Measurements from ENCODE around the gene COL13A1. TPM values are rescaled to one million over a fixed set of nuclear protein-coding genes. Genes with fewer than 3 reads are reported as not detected.

Gene COL13A1
- polyA plus RNA-seq, 1 of the 3 experiments (the other 2 are of a cell fraction), result 26.7 TPM

DNA sequence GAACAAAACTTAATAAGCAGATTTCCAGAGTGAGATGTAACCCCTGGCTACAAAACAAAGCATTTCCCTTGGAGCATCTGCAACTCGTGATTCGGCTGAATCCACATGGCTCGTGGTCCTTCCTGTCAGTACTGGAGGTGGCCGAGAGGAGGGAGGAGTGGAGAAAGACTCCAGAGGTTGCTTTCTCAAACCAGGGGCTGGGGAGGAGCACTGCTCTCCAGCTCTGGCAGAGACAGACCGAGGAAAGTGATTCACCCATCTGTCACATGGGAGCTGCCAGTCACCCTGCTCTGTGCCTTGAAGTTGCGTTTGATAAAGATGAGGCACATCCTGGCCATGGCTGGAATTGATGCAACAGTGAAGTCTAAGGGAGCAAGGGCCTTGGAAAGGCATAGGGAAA is 72.7 kb downstream of the COL13A1 start (continued):
- TF ChIP-seq, protein P1, sequence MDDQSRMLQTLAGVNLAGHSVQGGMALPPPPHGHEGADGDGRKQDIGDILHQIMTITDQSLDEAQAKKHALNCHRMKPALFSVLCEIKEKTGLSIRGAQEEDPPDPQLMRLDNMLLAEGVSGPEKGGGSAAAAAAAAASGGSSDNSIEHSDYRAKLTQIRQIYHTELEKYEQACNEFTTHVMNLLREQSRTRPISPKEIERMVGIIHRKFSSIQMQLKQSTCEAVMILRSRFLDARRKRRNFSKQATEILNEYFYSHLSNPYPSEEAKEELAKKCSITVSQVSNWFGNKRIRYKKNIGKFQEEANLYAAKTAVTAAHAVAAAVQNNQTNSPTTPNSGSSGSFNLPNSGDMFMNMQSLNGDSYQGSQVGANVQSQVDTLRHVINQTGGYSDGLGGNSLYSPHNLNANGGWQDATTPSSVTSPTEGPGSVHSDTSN (IDR thresholded peaks at IDR 0.05), result peak; percentile 80
- TF ChIP-seq, protein P2, sequence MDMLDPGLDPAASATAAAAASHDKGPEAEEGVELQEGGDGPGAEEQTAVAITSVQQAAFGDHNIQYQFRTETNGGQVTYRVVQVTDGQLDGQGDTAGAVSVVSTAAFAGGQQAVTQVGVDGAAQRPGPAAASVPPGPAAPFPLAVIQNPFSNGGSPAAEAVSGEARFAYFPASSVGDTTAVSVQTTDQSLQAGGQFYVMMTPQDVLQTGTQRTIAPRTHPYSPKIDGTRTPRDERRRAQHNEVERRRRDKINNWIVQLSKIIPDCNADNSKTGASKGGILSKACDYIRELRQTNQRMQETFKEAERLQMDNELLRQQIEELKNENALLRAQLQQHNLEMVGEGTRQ (IDR thresholded peaks at IDR 0.05; ENCODE audit: borderline replicate concordance, low read depth, low read length), result no peak
- TF ChIP-seq SIN3A (IDR thresholded peaks at IDR 0.05; ENCODE audit: borderline replicate concordance, low read depth, low read length) (no peak), EZH2phosphoT487 (IDR thresholded peaks at IDR 0.05; ENCODE audit: borderline replicate concordance, low read depth) (no peak), CHD2 (IDR thresholded peaks at IDR 0.05; ENCODE audit: low read length, partially characterized antibody) (no peak)
- TF ChIP-seq, protein P3, sequence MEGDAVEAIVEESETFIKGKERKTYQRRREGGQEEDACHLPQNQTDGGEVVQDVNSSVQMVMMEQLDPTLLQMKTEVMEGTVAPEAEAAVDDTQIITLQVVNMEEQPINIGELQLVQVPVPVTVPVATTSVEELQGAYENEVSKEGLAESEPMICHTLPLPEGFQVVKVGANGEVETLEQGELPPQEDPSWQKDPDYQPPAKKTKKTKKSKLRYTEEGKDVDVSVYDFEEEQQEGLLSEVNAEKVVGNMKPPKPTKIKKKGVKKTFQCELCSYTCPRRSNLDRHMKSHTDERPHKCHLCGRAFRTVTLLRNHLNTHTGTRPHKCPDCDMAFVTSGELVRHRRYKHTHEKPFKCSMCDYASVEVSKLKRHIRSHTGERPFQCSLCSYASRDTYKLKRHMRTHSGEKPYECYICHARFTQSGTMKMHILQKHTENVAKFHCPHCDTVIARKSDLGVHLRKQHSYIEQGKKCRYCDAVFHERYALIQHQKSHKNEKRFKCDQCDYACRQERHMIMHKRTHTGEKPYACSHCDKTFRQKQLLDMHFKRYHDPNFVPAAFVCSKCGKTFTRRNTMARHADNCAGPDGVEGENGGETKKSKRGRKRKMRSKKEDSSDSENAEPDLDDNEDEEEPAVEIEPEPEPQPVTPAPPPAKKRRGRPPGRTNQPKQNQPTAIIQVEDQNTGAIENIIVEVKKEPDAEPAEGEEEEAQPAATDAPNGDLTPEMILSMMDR (IDR thresholded peaks at IDR 0.05), result 0 out of 2 replicates have a peak, but pooled peaks have one; percentile 16

DNA sequence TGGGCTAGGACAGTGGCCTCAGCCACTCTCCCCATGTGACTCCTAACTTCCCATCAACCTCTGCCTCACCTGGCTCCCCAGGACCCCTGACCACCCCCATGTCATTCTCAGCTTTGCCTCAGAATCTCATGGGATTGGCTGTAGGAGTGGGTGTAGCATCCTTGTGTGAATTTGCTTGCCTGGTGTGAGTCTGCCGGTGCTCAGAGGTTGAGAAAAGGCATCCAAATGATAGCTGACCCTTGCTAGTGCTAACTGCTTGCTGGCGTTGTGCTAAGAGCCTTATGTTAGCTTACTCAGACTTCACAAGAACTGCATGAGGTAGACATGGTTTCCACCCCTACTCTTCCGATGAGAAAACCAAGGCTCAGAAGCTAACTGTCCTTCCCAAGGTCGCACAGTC is 74.2 kb downstream of the COL13A1 start:
- Histone ChIP-seq H3K4me1 (ENCODE audit: control insufficient read depth in 1 of 2, insufficient read depth in 2 of 2, low read depth in 1 of 2, low read length in 1 of 2) (peaks cover 12 to 13% of the 10 kb centered on the region in 2 experiments; a peak in 2 of 4 replicates), H3K27ac (ENCODE audit: low read depth in 2 of 2, low read length in 1 of 2) (no peak overlapping the region), H2AFZ (ENCODE audit: low read depth) (no peak overlapping the region), H3K4me2 (no peak overlapping the region), H3K4me3 (ENCODE audit: low read depth in 2 of 2, low read length in 1 of 2) (no peak overlapping the region), H3K9me3 (no peaks in the 10 kb centered on the region), H3K36me3 (replicated peaks in 1 of 2; ENCODE audit: control insufficient read depth in 1 of 2, insufficient read depth in 2 of 2, low read length in 1 of 2) (no peaks in the 10 kb centered on the region), H4K20me1 (ENCODE audit: insufficient read depth) (no peaks in the 10 kb centered on the region), H3F3A (replicated peaks; ENCODE audit: insufficient read depth) (no peaks in the 10 kb centered on the region), H3K79me2 (ENCODE audit: insufficient read depth) (no peaks in the 10 kb centered on the region; the same call in 1 of the 2 replicates), H3K27me3 (ENCODE audit: insufficient read depth) (no peaks in the 10 kb centered on the region), H3K9me2 (no peaks in the 10 kb centered on the region), H3K9ac (no peak overlapping the region)
- POLR2A ChIA-PET, result no interaction called here
- DNase-seq, result no peak
- no peak for TF ChIP-seq MEF2A (IDR thresholded peaks at IDR 0.05; ENCODE audit: borderline replicate concordance, low read depth)
- TF ChIP-seq, protein P1 (IDR thresholded peaks at IDR 0.05), result no peak
- no peak for TF ChIP-seq TAF1 (IDR thresholded peaks at IDR 0.05; ENCODE audit: borderline replicate concordance, low read depth, low read length)
- TF ChIP-seq POLR2AphosphoS5 (IDR thresholded peaks at IDR 0.05; ENCODE audit: low read depth, low read length), result no peak
- TF ChIP-seq GATA2 (CRISPR knock-in tag; IDR thresholded peaks at IDR 0.05), result no peak
- TF ChIP-seq NRF1 (IDR thresholded peaks at IDR 0.05; ENCODE audit: low read depth, low read length), result no peak
- 96% methylated on average over 4 of the region's 4 CpGs for WGBS (ENCODE audit: low lambda C conversion rate)
- CTCF ChIA-PET, result interaction anchor here (0.6 to 0.9 kb wide), 2 partner anchors 13 to 25 kb away, joined by 3 read pairs; no protein-coding TSS in a partner anchor

Measured in SK-N-SH (cell line).